Astrocyte of the cerebellum (primary cell): ENCODE results near the gene MYRIP.

Experiments used
- DNase-seq: peaks from one replicate; pipeline ENCODE4 v3.0.0-alpha.2; 2011; ENCODE audit warnings: low read depth
- H3K4me3 ChIP-seq: 2 replicates; pipeline ENCODE4 v1.5.1; 2011; ENCODE audit warnings: mild to moderate bottlenecking, low read depth, low read length, moderate library complexity
- CTCF ChIP-seq: IDR thresholded peaks from 2 replicates; pipeline ENCODE4 v1.5.1; 2012; ENCODE audit warnings: low read length, low read depth, moderate library complexity, mild to moderate bottlenecking; ENCODE audit errors: missing control alignments
- in situ Hi-C: cut with HindIII; loops from 2 replicates; pipeline ENCODE4 v1.10.0; 2017; ENCODE audit warnings: low sequenced_read_pairs

Gene MYRIP

DNA sequence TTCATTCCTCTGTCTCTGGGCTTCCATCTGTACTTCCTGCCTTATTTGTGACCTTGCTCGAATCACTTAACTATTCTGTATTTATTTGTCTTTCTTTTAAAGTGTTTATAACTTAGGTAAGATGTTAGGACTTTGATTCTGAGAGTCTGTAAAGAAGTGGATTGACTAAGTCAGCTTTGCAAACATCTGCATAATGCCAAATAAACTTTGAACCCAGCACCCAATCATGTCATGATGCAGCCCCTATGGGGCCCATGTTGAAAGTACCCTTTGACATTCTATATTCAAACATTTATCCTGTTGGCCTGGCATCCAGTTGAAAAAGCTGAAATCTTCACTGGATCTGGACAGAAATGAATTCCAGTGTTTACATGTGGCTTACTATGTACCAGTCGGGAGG, 3.8 kb upstream of the MYRIP start:
- DNase-seq, result no peak
- in situ Hi-C loops, result no loop called here
- H3K4me3 ChIP-seq, result no peak overlapping the region
- TF ChIP-seq CTCF, result no peak

DNA sequence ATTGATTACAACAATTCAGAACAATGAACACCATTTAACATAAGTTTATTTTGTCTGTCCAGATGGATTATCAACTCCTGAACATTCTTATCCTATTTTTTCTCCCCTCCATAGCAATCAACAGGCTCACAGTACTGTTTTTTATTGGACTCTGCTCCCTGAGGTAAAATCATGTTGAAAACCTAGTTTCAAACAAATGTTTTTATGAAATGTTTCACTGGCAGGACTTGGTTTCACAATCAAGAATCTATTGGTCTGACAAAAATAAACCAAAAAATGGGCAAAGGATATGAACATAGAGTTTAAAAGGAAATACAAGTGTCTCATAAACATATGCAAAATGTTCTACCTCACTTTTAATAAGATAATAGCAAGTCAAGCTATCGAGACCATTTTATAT, 2.6 kb upstream of the MYRIP start:
- in situ Hi-C loops, result no loop called here
- DNase-seq, result no peak
- H3K4me3 ChIP-seq, result no peak overlapping the region
- TF ChIP-seq CTCF, result no peak

GRCh38 chr3:39808467-39809180, 785 bp upstream of the MYRIP start:
- TF ChIP-seq CTCF, result no peak
- peak overlapping the region; percentile 41 for H3K4me3 ChIP-seq
- DNase-seq, result no peak
- in situ Hi-C loops, result no loop called here

DNA sequence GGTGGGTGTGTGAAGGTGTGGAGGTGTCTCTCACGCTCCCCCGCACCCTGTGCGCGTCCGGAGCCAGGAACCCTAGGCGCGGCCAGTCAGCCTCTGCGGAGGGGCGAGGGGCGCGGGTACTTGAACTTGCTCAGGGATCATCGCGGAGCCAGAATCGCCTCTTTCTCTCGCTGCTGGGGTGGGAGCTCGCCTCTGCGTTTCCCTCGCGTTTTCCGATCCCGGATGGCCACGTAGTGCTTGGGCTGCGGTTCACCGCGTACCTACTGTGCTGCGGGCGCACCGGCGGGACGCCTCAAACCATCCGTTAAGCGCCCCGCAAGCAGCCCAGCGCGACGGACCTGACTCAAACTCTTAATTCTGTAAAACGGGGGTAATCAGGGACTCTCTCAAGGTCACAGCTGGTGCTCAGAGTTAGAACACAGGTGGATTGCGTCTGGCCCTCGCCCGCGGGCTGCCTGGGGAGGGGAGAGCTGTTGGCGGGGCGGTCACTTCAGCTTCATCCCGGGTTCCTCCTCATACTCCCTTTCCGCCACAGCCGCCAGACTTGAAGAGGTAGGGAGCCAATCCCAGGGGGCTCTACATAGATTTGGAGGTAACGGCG, 686 bp downstream of the MYRIP start:
- no peak for TF ChIP-seq CTCF
- DNase-seq, result no peak
- H3K4me3 ChIP-seq, result peak overlapping the region; percentile 41
- in situ Hi-C loops, result no loop called here

GRCh38 chr3:39810647-39811161, 1.3 kb downstream of the MYRIP start:
- DNase-seq, result no peak
- H3K4me3 ChIP-seq, result no peak overlapping the region
- in situ Hi-C loops, result no loop called here
- no peak for TF ChIP-seq CTCF

DNA sequence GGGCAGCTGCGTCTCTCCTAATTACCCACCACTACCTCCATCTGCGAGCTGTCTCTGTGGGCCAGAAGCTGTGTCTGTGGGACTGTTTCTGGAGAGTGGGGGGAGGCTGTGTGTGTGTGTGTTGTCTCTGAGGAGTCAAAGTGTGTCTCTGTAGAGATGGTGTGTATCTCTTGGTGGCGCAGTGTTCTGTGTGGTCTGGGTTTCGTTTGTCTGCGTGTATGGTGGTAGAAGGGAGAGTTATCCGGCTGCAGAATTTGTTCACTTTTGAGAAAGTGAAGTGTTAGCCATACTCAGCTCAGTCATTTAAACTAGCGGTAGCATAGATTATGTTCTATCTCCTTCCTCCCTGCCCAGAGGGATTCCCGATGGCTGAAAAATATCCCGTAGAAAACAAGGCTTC, 2.2 kb downstream of the MYRIP start:
- H3K4me3 ChIP-seq, result no peak overlapping the region
- DNase-seq, result no peak
- in situ Hi-C loops, result no loop called here
- no peak for TF ChIP-seq CTCF
